A673 (cell line): Measurements from ENCODE around the gene RNF125. TPM values are rescaled to one million over a fixed set of nuclear protein-coding genes. Genes with fewer than 3 reads are reported as not detected.
"Not testable (repeated sequence)": the region's sequence is repeated elsewhere in the genome, so short reads cannot be mapped to it uniquely, and the experiment has no call there.

ENCODE experiments used
- BruUV-seq: library from RNA; stranded (reverse); fragments of 400-500 nt; replicated peaks from 2 replicates; lab custom pipeline; 2021; lab: Mats Ljungman, UMichigan
- CTCF ChIA-PET: fragments of 300-600 bp; sonication (Branson Sonifier 250); formaldehyde crosslinking; loops from one replicate; lab custom pipeline; 2022; ENCODE audit warnings: antibody characterized with exemption; lab: Charles Lee
- POLR2A ChIA-PET: fragments of 300-600 bp; sonication (Branson Sonifier 250); formaldehyde crosslinking; loops from one replicate; lab custom pipeline; 2022; ENCODE audit warnings: antibody characterized with exemption; ENCODE audit not compliant: low non-redundant PET; lab: Charles Lee
- DNase-seq: peaks from one replicate; pipeline ENCODE4 v3.0.0-alpha.2; 2015; ENCODE audit warnings: low spot score
- H3K27ac ChIP-seq: fragments of 200-600 bp; sonication (generic); 2 replicates; pipeline ENCODE4 v1.5.1; 2016; ENCODE audit warnings: mixed run types, low read depth, mild to moderate bottlenecking, mixed read lengths, antibody characterized with exemption, low read length; ENCODE audit not compliant: poor library complexity, severe bottlenecking
- H3K27me3 ChIP-seq: fragments of 200-600 bp; sonication (generic); replicated peaks from 2 replicates; pipeline ENCODE4 v1.6.1; 2017; ENCODE audit warnings: mixed run types, low read depth, mild to moderate bottlenecking, mixed read lengths, antibody characterized with exemption, low read length; ENCODE audit not compliant: insufficient read depth, poor library complexity
- H3K36me3 ChIP-seq: fragments of 200-600 bp; sonication (generic); 2 replicates; pipeline ENCODE4 v1.6.1; 2016; ENCODE audit warnings: mixed run types, mild to moderate bottlenecking, mixed read lengths, antibody characterized with exemption, low read length; ENCODE audit not compliant: insufficient read depth, poor library complexity, severe bottlenecking
- H3K4me1 ChIP-seq: fragments of 200-600 bp; sonication (generic); 2 replicates; pipeline ENCODE4 v1.6.1; 2017; ENCODE audit warnings: mixed run types, mild to moderate bottlenecking, mixed read lengths, antibody characterized with exemption, low read length; ENCODE audit not compliant: insufficient read depth, poor library complexity, severe bottlenecking
- H3K4me3 ChIP-seq: fragments of 200-600 bp; sonication (generic); 2 replicates; pipeline ENCODE4 v1.5.1; 2016; ENCODE audit warnings: low read depth, mixed run types, mild to moderate bottlenecking, mixed read lengths, low read length; ENCODE audit not compliant: poor library complexity, severe bottlenecking
- H3K9me3 ChIP-seq: fragments of 200-600 bp; sonication (generic); 2 replicates; pipeline ENCODE4 v1.6.1; 2016; ENCODE audit warnings: mixed run types, low read depth, mild to moderate bottlenecking, mixed read lengths, antibody characterized with exemption, low read length; ENCODE audit not compliant: poor library complexity, severe bottlenecking
- CTCF ChIP-seq: fragments of 300-800, 200-600 bp; sonication (generic); conservative IDR thresholded peaks from 2 replicates; pipeline ENCODE4 v1.5.1; 2017; ENCODE audit warnings: low read depth, mild to moderate bottlenecking, antibody characterized with exemption, low read length, moderate library complexity, mixed read lengths
- EZH2 ChIP-seq: fragments of 200-600 bp; sonication (generic); IDR thresholded peaks from 2 replicates; pipeline ENCODE4 v1.6.1; 2017; ENCODE audit warnings: borderline replicate concordance, low read depth, mild to moderate bottlenecking, mixed read lengths, antibody characterized with exemption, low read length; ENCODE audit not compliant: poor library complexity, severe bottlenecking
- intact Hi-C: fragments of 100-400 bp; cut with micrococcal nuclease; formaldehyde crosslinking; loops from one replicate; pipeline ENCODE4 v1.10.0; 2022; ENCODE audit not compliant: unreplicated experiment
- total RNA-seq: library from RNA; stranded (reverse); gene quantifications from 2 replicates; pipeline ENCODE4 v1.2.3, GENCODE V29; 2021

RNF125 gene
- total RNA-seq, 1 experiment from 2014 or later: 1.5 TPM

GRCh38 chr18:31998880-31999412 is 19.7 kb upstream of the RNF125 start:
- TF ChIP-seq CTCF (no peak), EZH2 (no peak)
- no peak overlapping the region for H3K4me3 ChIP-seq
- H3K36me3 ChIP-seq: no peaks in the 10 kb centered on the region
- H3K9me3 ChIP-seq: no peaks in the 10 kb centered on the region
- no TSS peak for BruUV-seq
- intact Hi-C loops: no loop called here
- no peak for DNase-seq
- ChIA-PET CTCF (no interaction called here), POLR2A (no interaction called here)
- H3K27ac ChIP-seq: no peak overlapping the region
- no peaks in the 10 kb centered on the region for H3K4me1 ChIP-seq
- H3K27me3 ChIP-seq: no peaks in the 10 kb centered on the region

GRCh38 chr18:32001141-32001540 is 17.5 kb upstream of the RNF125 start:
- DNase-seq, POLR2A ChIA-PET: not testable (repeated sequence)

DNA sequence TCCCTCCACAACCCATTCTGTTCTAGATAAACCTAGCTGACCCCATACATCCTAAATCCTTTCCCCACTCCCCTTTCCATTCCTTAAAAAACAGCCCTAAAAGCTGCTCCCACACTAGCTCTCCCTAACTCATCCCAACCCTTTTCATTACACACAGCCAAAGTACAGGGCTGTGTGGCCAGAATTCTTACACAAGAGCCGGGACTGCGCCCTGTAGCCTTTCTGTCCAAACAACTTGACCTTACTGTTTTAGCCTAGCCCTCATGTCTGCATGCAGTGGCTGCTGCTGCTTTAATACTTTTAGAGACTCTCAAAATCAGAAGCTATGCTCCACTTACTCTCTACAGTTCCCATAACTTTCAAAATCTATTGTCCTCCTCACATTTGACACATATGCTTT is 14.8 kb upstream of the RNF125 start:
- DNase-seq, H3K27me3 ChIP-seq, CTCF ChIA-PET, intact Hi-C loops, H3K4me3 ChIP-seq, POLR2A ChIA-PET, H3K27ac ChIP-seq, BruUV-seq, H3K4me1 ChIP-seq, H3K36me3 ChIP-seq, H3K9me3 ChIP-seq: not testable (repeated sequence)

More at GRCh38 chr18:32001141-32001540, 17.5 kb upstream of the RNF125 start:
- H3K9me3 ChIP-seq, H3K4me3 ChIP-seq, H3K27me3 ChIP-seq, BruUV-seq, H3K36me3 ChIP-seq, H3K27ac ChIP-seq, intact Hi-C loops, CTCF ChIA-PET, H3K4me1 ChIP-seq: not testable (repeated sequence)

DNA sequence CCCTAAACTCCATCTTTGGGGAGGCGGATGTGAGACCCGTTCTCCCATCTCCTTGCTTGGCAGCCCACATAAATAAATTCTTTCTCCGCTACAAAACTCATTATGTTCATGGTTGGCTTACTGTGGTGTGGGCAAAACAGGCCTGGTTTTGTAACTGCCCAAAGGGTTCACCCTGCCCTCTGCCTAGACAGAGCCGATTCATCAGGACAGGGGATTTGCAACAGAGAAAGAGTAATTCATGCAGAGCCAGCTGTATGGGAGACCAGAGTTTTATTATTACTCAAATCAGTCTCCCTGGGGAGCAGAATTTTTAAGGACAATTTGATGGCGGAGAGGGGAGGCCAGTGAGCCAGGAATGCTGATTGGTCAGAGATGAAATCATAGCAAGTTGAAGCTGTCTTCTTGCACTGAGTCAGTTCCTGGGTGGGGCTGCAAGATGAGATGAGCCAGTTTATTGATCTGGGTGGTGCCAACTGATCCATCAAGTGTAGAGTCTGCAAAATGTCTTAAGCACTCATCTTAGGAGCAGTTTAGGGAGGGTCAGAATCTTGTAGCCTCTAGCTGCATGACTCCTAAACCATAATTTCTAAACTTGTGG is 8.4 kb upstream of the RNF125 start:
- intact Hi-C loops: no loop called here
- TF ChIP-seq EZH2 (no peak), CTCF (no peak)
- CTCF ChIA-PET: no interaction called here
- no TSS peak for BruUV-seq
- no peaks in the 10 kb centered on the region for H3K27me3 ChIP-seq
- no peaks in the 10 kb centered on the region for H3K36me3 ChIP-seq
- H3K9me3 ChIP-seq: no peaks in the 10 kb centered on the region
- POLR2A ChIA-PET: no interaction called here
- H3K4me3 ChIP-seq: no peak overlapping the region
- DNase-seq: peak; percentile 46
- no peak overlapping the region for H3K27ac ChIP-seq
- no peaks in the 10 kb centered on the region for H3K4me1 ChIP-seq
